Measurements from ENCODE around the gene KIF12. TPM values are rescaled to one million over a fixed set of nuclear protein-coding genes. Genes with fewer than 3 reads are reported as not detected.

Gene KIF12
- total and polyA plus RNA-seq, 2 of the 8 experiments (the other 6 are each of a cell fraction or from before 2014, with no cell fraction given): 2.9 to 3.9 TPM

DNA sequence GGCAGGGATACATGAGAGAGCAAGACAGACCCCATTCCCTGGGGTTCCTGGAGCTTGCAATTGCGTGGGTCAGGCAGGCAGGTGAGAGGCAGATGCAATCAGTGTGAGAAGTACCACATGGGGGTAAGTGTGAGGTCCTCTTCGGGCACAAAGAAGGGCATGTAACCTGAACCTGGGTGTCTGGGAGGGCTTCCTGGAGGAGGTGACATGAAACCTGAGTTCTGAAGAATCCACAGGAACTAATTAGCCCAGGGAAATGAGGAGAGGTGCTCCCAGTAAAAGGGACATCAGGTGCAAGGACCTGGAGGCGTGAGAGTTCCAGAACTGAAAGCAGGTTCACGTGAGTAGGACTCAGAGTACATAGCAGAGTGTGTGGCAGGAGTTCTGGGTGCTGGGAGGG is 23.5 kb downstream of the KIF12 start:
- Histone ChIP-seq H3K4me2 (ENCODE audit: insufficient read depth in 1 of 2, low read depth in 2 of 2, low read length in 2 of 2) (no peak overlapping the region), H3K36me3 (ENCODE audit: control insufficient read depth in 2 of 4, insufficient read depth in 4 of 4, low read length in 3 of 4) (no peaks in the 10 kb centered on the region), H2BK120ac (replicated peaks; ENCODE audit: low read depth, low read length) (no peak overlapping the region), H3K4me1 (replicated peaks in 1 of 4; ENCODE audit: control insufficient read depth in 3 of 4, insufficient read depth in 4 of 4, low read length in 3 of 4) (peaks cover 0 to 4% (median 3%) of the 10 kb centered on the region in 4 experiments; a peak in 4 of 7 replicates), H3K27me3 (replicated peaks in 1 of 4; ENCODE audit: control insufficient read depth in 3 of 4, extremely low read depth in 1 of 4, insufficient read depth in 3 of 4, low read length in 3 of 4) (peaks cover 0 to 3% (median under 1%) of the 10 kb centered on the region in 4 experiments; a peak in 2 of 7 replicates), H2BK5ac (ENCODE audit: low read depth, low read length) (no peak overlapping the region), H2BK12ac (ENCODE audit: low read depth, low read length) (no peak overlapping the region), H2BK15ac (ENCODE audit: low read length) (no peak overlapping the region), H3K14ac (ENCODE audit: insufficient read length) (no peak overlapping the region), H3K9me3 (ENCODE audit: insufficient read depth in 2 of 2, low read depth in 1 of 2, low read length in 1 of 2) (no peaks in the 10 kb centered on the region), H4K91ac (replicated peaks; ENCODE audit: insufficient read length, low read length) (no peak overlapping the region), H3K23ac (ENCODE audit: insufficient read length) (no peak overlapping the region), H4K5ac (ENCODE audit: insufficient read length, low read depth, low read length) (no peak overlapping the region), H3K27ac (ENCODE audit: low read depth, low read length) (no peak overlapping the region), H3K9ac (replicated peaks in 1 of 4; ENCODE audit: extremely low read depth in 1 of 4, low read depth in 3 of 4, low read length in 3 of 4) (no peak overlapping the region), H4K20me1 (replicated peaks in 1 of 2; ENCODE audit: control insufficient read depth in 1 of 2, insufficient read depth in 2 of 2, low read length in 2 of 2) (no peaks in the 10 kb centered on the region), H2AFZ (ENCODE audit: low read length) (no peak overlapping the region), H3K23me2 (ENCODE audit: low read depth, low read length) (no peaks in the 10 kb centered on the region; the same call in 1 of the 2 replicates), H3K4me3 (ENCODE audit: extremely low read depth in 1 of 4, insufficient read depth in 2 of 4, low read depth in 3 of 4, low read length in 4 of 4) (no peak overlapping the region), H2AK5ac (ENCODE audit: low read depth, low read length) (no peak overlapping the region), H3K79me2 (ENCODE audit: control insufficient read depth in 1 of 2, insufficient read depth in 2 of 2, low read length in 2 of 2) (no peaks in the 10 kb centered on the region), H3K56ac (replicated peaks; ENCODE audit: insufficient read length, low read depth, low read length) (no peak overlapping the region), H3K18ac (ENCODE audit: extremely low read depth, low read length) (no peak overlapping the region; the same call in 1 of the 2 replicates), H2BK20ac (ENCODE audit: low read length) (no peak overlapping the region), H3K79me1 (ENCODE audit: low read depth, low read length) (no peaks in the 10 kb centered on the region), H3K4ac (replicated peaks; ENCODE audit: insufficient read length, low read depth, low read length) (no peak overlapping the region), H4K8ac (ENCODE audit: extremely low read depth, insufficient read depth, low read length) (no peak overlapping the region)
- no peak for FAIRE-seq
- WGBS, 2 experiments (ENCODE audit: extremely low coverage in 1 of 2, insufficient coverage in 1 of 2, insufficient read length in 1 of 2, insufficient replicate concordance in 2 of 2, low coverage in 1 of 2, low lambda C conversion rate in 2 of 2, missing lambda C conversion rate in 1 of 2): 61% methylated on average over 4 of the region's 4 CpGs; no CpG with 5 or more reads in 1 of the 2 experiments
- no peak for DNase-seq (ENCODE audit: low read depth in 1 of 2, low spot score in 2 of 2)
- POLR2A ChIA-PET (ENCODE audit: partially characterized antibody): no interaction called here
- CTCF ChIA-PET (ENCODE audit: partially characterized antibody): interaction anchor here (0.6 to 1.1 kb wide), 2 partner anchors 9 to 132 kb away, joined by 3 to 4 read pairs; no protein-coding TSS in a partner anchor
- TF ChIP-seq BCL11A (IDR thresholded peaks at IDR 0.05; ENCODE audit: low read depth in 2 of 2, low read length in 2 of 2) (no peak), SIRT6 (IDR thresholded peaks at IDR 0.05; ENCODE audit: low read length) (no peak), YY1 (IDR thresholded peaks at IDR 0.05; ENCODE audit: low read depth, low read length) (no peak), TBP (IDR thresholded peaks at IDR 0.05; ENCODE audit: low read depth, low read length) (no peak), CTBP2 (IDR thresholded peaks at IDR 0.05; ENCODE audit: borderline replicate concordance, insufficient read depth, insufficient read length, low read length) (no peak), TEAD4 (IDR thresholded peaks at IDR 0.05; ENCODE audit: low read depth, low read length) (no peak), POU5F1 (IDR thresholded peaks at IDR 0.05; ENCODE audit: low read depth, low read length) (no peak), TCF12 (IDR thresholded peaks at IDR 0.05; ENCODE audit: low read depth, low read length) (no peak), TAF1 (IDR thresholded peaks at IDR 0.05; ENCODE audit: low read depth, low read length) (no peak), POLR2A (IDR thresholded peaks at IDR 0.05; ENCODE audit: control extremely low read depth in 1 of 2, low read depth in 2 of 2, low read length in 2 of 2) (no peak), CBX5 (IDR thresholded peaks at IDR 0.05; ENCODE audit: low read depth, low read length) (no peak), CEBPB (IDR thresholded peaks at IDR 0.05; ENCODE audit: low read depth, low read length) (no peak)
- TF ChIP-seq, protein P1, sequence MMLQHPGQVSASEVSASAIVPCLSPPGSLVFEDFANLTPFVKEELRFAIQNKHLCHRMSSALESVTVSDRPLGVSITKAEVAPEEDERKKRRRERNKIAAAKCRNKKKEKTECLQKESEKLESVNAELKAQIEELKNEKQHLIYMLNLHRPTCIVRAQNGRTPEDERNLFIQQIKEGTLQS (IDR thresholded peaks at IDR 0.05; ENCODE audit: insufficient read depth, low read depth, low read length): no peak

All from H1 (cell line).